ENCODE data around the gene CLIC4.
"Not testable (repeated sequence)": the region's sequence is repeated elsewhere in the genome, so short reads cannot be mapped to it uniquely, and the experiment has no call there.

Gene CLIC4

GRCh38 chr1:24775916-24776315 is 30.7 kb downstream of the CLIC4 start:
- no peak for DNase-seq

GRCh38 chr1:24776821-24777220 is 31.6 kb downstream of the CLIC4 start:
- no peak for DNase-seq

GRCh38 chr1:24778141-24778540 is 32.9 kb downstream of the CLIC4 start:
- no peak for DNase-seq

DNA sequence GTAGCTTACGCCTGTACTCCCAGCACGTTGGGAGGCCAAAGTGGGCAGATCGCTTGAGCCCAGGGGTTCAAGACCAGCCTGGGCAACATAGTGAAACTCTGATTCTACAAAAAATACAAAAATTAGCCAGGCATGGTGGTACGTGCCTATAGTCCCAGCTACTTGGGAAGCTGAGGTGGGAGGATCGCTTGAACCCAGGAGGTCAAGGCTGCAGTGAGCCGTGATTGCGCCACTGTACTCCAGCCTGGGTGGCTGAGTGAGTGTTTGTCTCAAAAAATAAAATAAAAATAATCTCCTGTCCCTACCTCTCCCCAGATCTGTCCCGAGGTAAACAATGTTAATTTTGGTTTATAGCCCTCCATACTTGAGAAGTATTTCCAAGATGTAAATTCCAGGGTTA is 34.0 kb downstream of the CLIC4 start:
- DNase-seq = not testable (repeated sequence)

DNA sequence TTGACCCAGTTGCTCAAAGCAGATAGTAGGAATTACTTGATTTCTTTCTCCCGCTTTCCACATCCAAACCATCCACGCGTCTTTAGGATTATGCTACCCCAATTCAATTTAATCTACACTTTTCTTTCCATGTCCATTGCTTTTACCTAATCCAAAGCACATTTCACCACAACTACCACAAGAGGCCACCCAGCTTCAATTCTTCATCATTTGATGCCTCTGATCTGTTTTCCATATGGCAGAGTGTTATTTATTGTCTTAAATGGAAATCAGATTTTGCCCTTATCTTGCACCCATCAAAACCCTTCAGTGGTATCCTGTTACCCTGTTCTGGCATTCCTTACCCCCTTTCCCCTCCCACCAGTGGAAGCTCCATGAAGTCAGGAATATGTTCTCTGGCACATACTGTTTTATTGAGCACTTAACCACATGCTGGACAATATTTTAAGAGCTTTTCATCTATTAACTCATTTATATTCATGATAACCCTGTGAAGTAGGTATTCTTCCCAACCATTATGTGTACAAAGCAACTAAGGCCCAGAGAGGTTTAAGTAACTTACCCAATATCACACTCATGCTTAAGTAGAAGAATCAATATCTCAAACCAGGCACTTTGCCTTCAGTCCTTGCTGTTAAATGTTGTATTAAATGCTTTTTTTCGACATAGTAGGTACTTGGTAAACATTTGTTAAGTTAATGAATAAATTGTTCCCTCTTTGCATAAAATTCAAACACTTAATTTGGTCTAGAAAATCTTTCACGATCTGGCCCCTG is 34.6 kb downstream of the CLIC4 start:
- no peak for DNase-seq

DNA sequence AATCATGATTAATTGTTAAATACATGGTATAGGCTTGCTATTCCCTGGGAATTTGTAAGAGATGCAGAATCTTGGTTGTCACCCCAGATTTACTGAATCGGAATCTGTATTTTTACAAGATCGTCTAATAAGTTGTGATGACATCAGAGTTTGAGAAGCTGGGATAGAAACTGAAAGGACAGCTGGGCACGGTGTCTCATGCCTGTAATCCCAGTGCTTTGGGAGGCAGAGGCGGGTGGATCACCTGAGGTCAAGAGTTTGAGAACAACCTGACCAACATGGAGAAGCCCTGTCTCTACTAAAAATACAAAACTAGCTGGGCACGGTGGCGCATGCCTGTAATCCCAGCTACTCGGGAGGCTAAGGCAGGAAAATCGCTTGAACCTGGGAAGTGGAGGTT is 35.4 kb downstream of the CLIC4 start:
- not testable (repeated sequence) for DNase-seq

- no peak for DNase-seq
Measured at GRCh38 chr1:24782689-24783088, 37.4 kb downstream of the CLIC4 start.

DNA sequence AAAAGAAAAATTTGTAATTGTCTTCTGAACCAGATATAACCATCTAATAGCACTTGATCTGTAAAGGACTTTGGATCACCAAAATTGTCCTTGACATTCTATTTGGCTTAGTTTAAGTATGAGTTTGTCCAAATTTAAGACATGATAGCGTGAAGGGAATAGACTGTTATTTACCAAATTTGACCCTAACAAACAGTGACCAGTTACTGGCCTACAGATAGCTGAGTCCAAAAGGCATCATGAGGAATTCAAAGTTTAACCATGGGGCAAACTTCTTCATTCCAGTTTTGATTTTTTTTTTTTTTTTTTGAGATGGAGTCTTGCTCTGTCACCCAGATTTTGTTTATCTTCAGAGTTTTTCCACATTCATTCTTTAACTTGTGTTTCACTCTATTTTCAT is 38.5 kb downstream of the CLIC4 start:
- no peak for DNase-seq

DNA sequence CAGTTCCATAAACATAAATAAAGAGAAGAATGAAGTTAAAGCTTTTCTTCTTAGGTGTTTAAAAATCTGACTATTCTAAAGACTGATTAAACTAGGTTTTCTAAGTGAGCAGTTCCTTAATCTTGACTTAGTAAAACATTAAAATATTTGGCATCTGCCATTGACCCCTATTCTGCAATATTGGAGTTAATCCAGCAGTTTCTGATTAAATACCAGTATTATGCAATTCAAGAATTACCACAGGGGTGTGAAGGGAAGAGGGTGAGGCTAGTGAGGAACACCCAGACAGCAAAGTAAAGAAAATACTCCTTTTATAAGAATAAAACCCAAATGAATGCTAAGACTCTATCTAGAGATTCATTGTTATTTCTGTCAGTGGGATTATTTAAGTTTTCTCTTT is 40.9 kb downstream of the CLIC4 start:
- DNase-seq = no peak

GRCh38 chr1:24790490-24790889 is 45.2 kb downstream of the CLIC4 start:
- DNase-seq = no peak

- no peak for DNase-seq
Measured at GRCh38 chr1:24793447-24794129, 48.3 kb downstream of the CLIC4 start.

DNA sequence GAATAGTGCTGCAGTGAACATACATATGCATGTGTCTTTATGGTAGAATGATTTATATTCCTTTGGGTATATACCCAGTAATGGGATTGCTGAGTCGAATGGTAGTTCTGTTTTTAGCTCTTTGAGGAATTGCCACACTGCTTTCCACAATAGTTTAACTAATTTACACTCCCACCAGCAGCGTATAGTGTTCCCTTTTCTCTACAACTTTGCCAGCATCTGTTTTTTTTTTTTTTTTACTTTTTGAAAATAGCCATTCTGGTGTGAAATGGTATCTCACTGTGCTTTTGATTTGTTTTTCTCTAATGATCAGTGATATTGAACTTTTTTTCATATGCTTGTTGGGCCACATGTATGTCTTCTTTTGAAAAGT is 48.9 kb downstream of the CLIC4 start:
- DNase-seq = not testable (repeated sequence)

GRCh38 chr1:24795236-24795635 is 50.0 kb downstream of the CLIC4 start:
- no peak for DNase-seq

DNA sequence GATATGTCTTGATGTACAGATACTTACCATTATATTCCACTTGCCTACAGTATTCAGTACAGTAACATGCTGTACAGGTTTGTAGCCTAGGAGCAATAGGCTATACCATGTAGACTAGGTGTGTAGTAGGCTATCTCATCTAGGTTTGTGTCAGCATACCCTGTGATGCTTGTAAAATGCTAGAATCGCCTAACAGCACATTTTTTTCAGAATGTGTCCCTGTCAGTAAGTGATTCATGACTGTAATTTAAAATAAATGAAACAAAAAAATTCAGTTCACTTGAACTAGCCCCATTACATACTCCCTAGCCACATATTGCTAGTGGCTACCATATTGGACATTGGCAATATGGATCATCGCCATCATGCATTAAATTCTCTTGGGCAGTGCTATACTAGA is 51.3 kb downstream of the CLIC4 start:
- DNase-seq = no peak

GRCh38 chr1:24799242-24799641 is 54.0 kb downstream of the CLIC4 start:
- DNase-seq = not testable (repeated sequence)

GRCh38 chr1:24801176-24801575 is 55.9 kb downstream of the CLIC4 start:
- no peak for DNase-seq

DNA sequence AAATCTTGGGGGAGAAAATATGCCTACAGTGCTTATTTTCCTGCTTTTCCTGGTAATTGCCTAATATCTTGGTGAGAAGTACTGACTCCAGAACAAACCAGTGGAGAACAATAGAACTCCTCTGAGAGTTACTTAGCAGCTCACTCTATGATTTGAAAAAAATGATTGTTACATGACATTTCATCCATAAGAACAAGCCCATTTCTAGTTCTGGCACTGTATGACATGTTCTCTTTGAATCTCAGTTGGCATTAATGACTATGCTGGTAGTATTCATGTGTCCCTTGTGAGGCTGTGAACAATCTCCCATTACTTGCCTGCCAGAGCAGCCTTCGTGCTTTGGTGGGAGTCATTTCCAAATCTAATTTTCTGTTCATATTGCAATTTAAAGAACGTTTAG is 58.0 kb downstream of the CLIC4 start:
- no peak for DNase-seq

DNA sequence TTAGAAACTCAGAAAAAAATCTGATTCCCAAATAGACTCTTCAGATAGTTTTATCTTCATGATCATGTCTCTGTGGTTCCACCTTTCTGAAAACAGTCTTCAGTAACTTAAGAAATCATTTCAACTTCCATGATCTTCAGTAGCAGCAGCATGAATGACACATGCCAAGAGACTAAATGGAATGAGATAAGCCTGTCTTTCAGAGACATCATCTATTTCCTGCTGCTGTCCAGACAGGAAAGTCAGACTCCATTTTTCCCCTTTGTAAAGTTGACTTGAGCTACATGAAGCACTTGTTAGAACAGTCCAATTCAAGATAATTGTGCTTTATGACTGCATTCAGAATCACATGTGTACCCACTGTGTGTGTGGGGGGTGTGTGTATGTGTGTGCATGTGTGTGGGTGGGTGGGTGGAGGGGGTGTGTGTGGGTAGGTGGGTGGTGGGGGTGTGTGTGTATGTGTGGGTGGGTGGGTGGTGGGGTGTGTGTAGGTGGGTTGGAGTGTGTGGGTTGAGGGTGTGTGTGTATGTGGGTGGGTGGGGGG is 58.8 kb downstream of the CLIC4 start:
- no peak for DNase-seq

- no peak for DNase-seq
Measured at GRCh38 chr1:24805534-24806301, 60.5 kb downstream of the CLIC4 start.

DNA sequence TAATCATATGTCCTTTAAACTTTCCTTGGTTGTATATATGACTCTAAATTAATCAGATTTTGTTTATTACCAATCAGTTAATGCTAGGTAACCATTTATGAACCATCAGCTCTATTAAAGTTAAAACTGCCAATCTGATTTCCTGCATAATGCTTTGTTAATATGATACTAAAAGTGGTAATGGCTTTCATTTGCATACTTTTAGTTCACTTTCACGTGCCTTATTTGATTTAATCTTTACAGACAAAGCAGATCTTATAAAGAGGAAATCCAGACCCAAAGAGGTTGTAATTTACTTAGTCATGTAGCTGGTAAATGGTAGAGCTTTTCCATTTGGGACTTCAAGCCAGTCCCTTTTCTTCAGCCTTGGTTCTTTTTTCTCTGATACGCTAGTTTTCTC is 61.3 kb downstream of the CLIC4 start:
- no peak for DNase-seq

DNA sequence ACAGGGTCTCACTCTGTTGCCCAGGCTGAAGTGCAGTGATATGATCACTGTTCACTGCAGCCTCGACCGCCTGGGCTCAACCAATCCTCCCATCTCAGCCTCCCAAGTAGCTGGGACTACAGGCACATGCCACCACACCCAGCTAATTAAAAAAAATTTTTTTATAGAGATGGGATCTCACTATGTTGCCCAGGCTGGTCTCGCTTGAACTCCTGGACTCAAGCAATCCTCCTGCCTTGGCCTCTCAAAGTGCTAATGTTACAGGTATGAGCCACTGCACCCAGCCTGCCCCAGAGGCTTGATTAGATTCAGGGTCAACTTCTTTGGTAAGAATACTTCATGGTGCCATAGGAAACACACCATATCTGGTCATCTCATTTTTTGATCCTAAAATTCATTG is 66.2 kb downstream of the CLIC4 start:
- DNase-seq = not testable (repeated sequence)

DNA sequence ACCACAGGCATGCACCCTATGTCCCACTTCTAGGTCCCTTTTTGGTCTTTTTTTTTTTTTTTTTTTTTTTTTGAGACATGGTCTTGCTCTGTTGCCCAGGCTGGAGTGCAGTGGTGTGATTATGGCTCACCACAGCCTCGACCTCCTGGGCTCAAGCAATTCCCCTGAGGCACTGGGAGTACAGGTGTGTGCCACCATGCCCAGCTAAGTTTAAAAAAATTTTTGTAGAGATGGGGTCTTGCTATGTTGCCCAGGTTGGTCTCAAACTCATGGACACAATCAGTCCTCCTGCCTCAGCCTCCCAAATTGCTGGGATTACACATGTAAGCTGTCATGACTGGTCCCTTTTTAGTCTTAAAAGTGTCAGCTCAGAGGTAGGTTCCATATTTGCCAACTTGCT is 75.0 kb downstream of the CLIC4 start:
- DNase-seq = not testable (repeated sequence)

DNA sequence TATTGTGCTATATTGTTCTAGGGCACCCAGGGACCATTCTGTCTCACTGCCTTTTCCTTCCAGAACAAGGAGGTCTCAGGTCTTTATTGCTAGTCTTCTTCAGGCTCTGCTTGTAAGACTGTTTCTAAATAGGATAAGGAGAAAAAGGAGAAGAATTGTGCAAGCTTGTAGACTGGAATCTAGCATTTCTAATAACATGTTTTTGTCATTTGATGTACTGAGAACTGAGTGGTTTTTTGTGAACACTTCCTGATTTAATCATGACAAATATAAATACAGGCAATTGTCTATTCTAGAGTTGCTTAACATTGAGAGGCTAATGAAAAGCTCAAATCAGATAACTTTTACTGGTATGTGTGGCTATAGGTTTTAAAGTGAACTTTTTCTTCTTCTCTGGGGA is 77.6 kb downstream of the CLIC4 start:
- no peak for DNase-seq

DNA sequence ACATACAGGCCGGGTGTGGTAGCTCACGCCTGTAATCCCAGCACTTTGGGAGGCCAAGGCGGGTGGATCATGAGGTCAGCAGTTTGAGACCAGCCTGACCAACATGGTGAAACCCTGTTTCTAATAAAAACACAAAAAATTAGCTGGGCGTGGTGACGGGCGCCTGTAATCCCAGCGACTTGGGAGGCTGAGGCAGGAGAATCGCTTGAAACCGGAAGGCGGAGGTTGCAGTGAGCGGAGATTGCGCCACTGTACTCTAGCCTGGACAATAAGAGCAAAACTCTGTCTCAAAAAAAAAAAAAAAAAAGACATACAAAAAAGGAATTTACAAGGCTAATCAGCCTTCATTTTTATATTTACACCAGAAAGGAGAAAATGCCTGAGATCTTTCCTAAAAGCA is 78.2 kb downstream of the CLIC4 start:
- not testable (repeated sequence) for DNase-seq

All from right forelimb (tissue), 1 donor.